ENCODE results near the gene CD200. TPM values are rescaled to one million over a fixed set of nuclear protein-coding genes. Genes with fewer than 3 reads are reported as not detected.

The CD200 gene
- total and polyA plus RNA-seq, 2 experiments from 2014 or later = 5.4 to 11.6 TPM

- H3K36me3 ChIP-seq = no peaks in the 10 kb centered on the region
- no peak overlapping the region for H3K4me3 ChIP-seq
- H3K27ac ChIP-seq = no peak overlapping the region
- no peak for DNase-seq (ENCODE audit: low read depth in 1 of 2, low spot score in 1 of 2)
- no peak for TF ChIP-seq CTCF (IDR thresholded peaks at IDR 0.05; ENCODE audit: low read depth, low read length)
- no peaks in the 10 kb centered on the region for H3K4me1 ChIP-seq (ENCODE audit: low read depth)
- no peaks in the 10 kb centered on the region for H3K9me3 ChIP-seq (ENCODE audit: low read depth)
- H3K27me3 ChIP-seq = no peaks in the 10 kb centered on the region
These were observed 20.4 kb downstream of the CD200 start for GRCh38 chr3:112353365-112353764.

DNA sequence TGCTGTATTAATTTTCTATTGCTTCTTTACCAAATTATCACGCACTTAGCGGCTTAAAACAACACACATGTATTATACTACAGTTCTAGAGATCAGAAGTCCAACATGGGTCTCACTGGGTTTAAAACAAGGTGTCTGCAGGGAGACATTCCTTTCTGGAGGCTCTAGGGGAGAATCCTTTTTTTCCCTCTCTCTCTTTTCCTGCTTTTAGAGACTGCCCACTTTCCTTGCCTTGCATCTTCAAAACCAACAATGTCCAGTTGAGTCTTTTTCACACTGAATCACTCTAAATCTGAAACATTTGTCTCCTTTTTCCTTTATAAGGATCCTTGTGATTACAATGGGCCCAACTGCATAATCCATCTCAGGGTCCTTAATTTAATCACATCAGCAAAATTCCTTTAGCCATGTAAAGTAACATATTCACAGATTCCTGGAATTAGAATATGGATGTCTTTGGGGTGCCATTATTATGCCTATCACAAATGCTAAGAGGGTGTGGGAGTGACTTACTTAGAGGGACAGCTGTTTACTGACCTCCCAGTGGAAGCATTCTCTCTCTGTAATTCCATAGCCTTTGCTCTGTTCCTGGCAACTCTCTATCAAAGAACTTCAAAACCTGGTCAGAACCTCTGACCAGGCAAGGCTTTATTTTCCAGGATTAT lies 21.8 kb downstream of the CD200 start:
- Histone ChIP-seq H3K4me1 (ENCODE audit: low read depth) (no peaks in the 10 kb centered on the region), H3K27ac (no peak overlapping the region), H3K9me3 (ENCODE audit: low read depth) (no peaks in the 10 kb centered on the region), H3K27me3 (no peaks in the 10 kb centered on the region), H3K4me3 (no peak overlapping the region), H3K36me3 (no peaks in the 10 kb centered on the region)
- DNase-seq (ENCODE audit: low read depth in 1 of 2, low spot score in 1 of 2) = no peak
- no peak for TF ChIP-seq CTCF (IDR thresholded peaks at IDR 0.05; ENCODE audit: low read depth, low read length)

GRCh38 chr3:112355307-112355687 lies 22.3 kb downstream of the CD200 start:
- Histone ChIP-seq H3K4me3 (no peak overlapping the region), H3K36me3 (no peaks in the 10 kb centered on the region), H3K27me3 (no peaks in the 10 kb centered on the region), H3K9me3 (ENCODE audit: low read depth) (no peaks in the 10 kb centered on the region), H3K27ac (no peak overlapping the region), H3K4me1 (ENCODE audit: low read depth) (no peaks in the 10 kb centered on the region)
- DNase-seq (ENCODE audit: low read depth in 1 of 2, low spot score in 1 of 2) = no peak
- no peak for TF ChIP-seq CTCF (IDR thresholded peaks at IDR 0.05; ENCODE audit: low read depth, low read length)

DNA sequence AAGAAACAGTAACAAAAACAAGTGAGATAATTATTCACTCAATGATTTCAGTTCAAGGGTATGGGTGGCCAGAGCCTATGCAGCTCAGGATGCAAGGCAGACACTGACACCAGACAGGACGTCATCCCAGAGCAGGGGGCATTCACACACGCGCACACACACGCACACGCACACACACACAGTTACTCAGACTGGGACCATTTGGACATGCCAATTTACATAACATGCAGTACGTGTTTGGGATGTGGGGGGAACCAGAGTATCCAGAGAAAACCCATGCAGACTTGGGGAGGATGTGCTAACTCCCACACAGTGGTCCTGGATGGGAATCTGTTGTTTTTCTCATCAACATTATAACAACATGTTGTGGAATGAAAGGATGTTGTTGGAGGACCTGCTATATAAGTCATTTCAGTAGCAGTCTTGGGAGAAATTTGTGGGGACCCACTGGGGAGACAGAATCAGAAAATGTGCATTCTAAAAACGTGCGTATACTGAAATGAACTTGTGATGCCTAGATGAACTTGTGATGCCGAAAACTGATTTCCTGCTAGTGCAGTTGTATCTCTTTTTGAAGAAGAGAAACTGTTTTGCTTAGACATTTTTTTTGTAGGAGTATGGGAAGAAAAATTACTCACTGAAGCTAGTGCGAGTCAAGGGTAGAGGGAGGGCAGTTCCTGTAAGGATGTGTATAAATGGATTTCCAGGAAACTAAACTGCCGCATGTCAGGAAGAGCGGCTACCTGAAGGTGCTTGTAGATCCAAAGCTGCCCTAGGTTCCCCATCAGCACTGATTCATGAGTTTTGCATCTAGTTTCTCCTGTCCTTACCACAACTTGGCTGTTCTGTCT lies 25.2 kb downstream of the CD200 start:
- no peaks in the 10 kb centered on the region for H3K36me3 ChIP-seq
- DNase-seq (ENCODE audit: low read depth in 1 of 2, low spot score in 1 of 2) = no peak
- TF ChIP-seq CTCF (IDR thresholded peaks at IDR 0.05; ENCODE audit: low read depth, low read length) = no peak
- H3K27me3 ChIP-seq = no peaks in the 10 kb centered on the region
- H3K9me3 ChIP-seq (ENCODE audit: low read depth) = no peaks in the 10 kb centered on the region
- no peaks in the 10 kb centered on the region for H3K4me1 ChIP-seq (ENCODE audit: low read depth)
- H3K4me3 ChIP-seq = no peak overlapping the region
- no peak overlapping the region for H3K27ac ChIP-seq

- Histone ChIP-seq H3K27ac (no peak overlapping the region), H3K36me3 (no peaks in the 10 kb centered on the region), H3K9me3 (ENCODE audit: low read depth) (no peaks in the 10 kb centered on the region), H3K27me3 (no peaks in the 10 kb centered on the region), H3K4me1 (ENCODE audit: low read depth) (no peaks in the 10 kb centered on the region), H3K4me3 (no peak overlapping the region)
- peak in 1 of 2 donors; percentile 54 for DNase-seq (ENCODE audit: low read depth in 1 of 2, low spot score in 1 of 2)
- no peak for TF ChIP-seq CTCF (IDR thresholded peaks at IDR 0.05; ENCODE audit: low read depth, low read length)
These were observed 27.6 kb downstream of the CD200 start for GRCh38 chr3:112360561-112360960.

All from cardiac muscle cell (in vitro differentiated cells and primary cell).